Endothelial cell of umbilical vein (primary cell): ENCODE results near the gene SUSD5. TPM values are rescaled to one million over a fixed set of nuclear protein-coding genes. Genes with fewer than 3 reads are reported as not detected.

Experiments
- BruUV-seq: library from RNA; stranded (reverse); fragments of 400-500 nt; replicated peaks from 2 replicates; lab custom pipeline; 2021; lab: Mats Ljungman, UMichigan
- CTCF ChIA-PET: fragments of 300-600, 350-600 bp; sonication (Branson Sonifier 250); formaldehyde crosslinking; loops from one replicate; lab custom pipeline; 2021; ENCODE audit warnings: antibody characterized with exemption, inconsistent platforms; lab: Charles Lee
- POLR2A ChIA-PET: fragments of 300-600, 350-600 bp; sonication (Branson Sonifier 250); formaldehyde crosslinking; loops from one replicate; lab custom pipeline; 2021; ENCODE audit warnings: antibody characterized with exemption, inconsistent platforms; lab: Charles Lee
- DNase-seq: peaks from one replicate; pipeline ENCODE4 v3.0.0-alpha.2; 2011; ENCODE audit warnings: low read depth, low spot score
- FAIRE-seq: peaks from 2 replicates; lab custom pipeline; 2011; peaks lifted over from hg19 to GRCh38; lab: Jason Lieb, UNC
- H2AFZ ChIP-seq: 2 replicates; pipeline ENCODE4 v1.6.0; 2012; ENCODE audit warnings: low read depth, low read length, control low read depth, inconsistent platforms
- H3K27ac ChIP-seq: 2 replicates; pipeline ENCODE4 v1.5.1; 2011; ENCODE audit warnings: low read depth, mild to moderate bottlenecking, control low read depth, low read length, moderate library complexity; ENCODE audit not compliant: insufficient read depth
- H3K27me3 ChIP-seq, 2 experiments: 2 replicates each; pipeline versions ENCODE4 v1.6.0 to v1.6.1; 2011; ENCODE audit warnings: low read length in 2 of 2, mixed read lengths in 1 of 2; ENCODE audit not compliant: control insufficient read depth in 2 of 2, insufficient read depth in 2 of 2
- H3K36me3 ChIP-seq, 2 experiments: 2 replicates in 1 of 2; 3 replicates in 1 of 2; pipeline ENCODE4 v1.5.1; 2011; ENCODE audit warnings: low read length in 2 of 2, mild to moderate bottlenecking in 1 of 2, moderate library complexity in 1 of 2; ENCODE audit not compliant: control insufficient read depth in 2 of 2, insufficient read depth in 2 of 2; ENCODE audit errors: extremely low read depth in 1 of 2
- H3K4me1 ChIP-seq: 3 replicates; pipeline ENCODE4 v1.5.1; 2011; ENCODE audit warnings: mild to moderate bottlenecking, low read length; ENCODE audit not compliant: control insufficient read depth, insufficient read depth; ENCODE audit errors: extremely low read depth
- H3K4me2 ChIP-seq: 2 replicates; pipeline ENCODE4 v1.6.1; 2011; ENCODE audit warnings: low read length, control low read depth, mixed read lengths; ENCODE audit not compliant: insufficient read depth
- H3K4me3 ChIP-seq, 3 experiments: fragments of 200-600 bp in 1 of 3; sonication (generic), shearing (Covaris generic) in 1 of 3; replicated peaks in 1 of 3; 2 replicates each; pipeline ENCODE4 v1.5.1; 2011 to 2016; ENCODE audit warnings: control low read depth in 3 of 3, low read length in 3 of 3, mild to moderate bottlenecking in 2 of 3, inconsistent platforms in 1 of 3, low read depth in 1 of 3, moderate library complexity in 1 of 3; ENCODE audit not compliant: insufficient read depth in 1 of 3
- H3K79me2 ChIP-seq: 2 replicates; pipeline ENCODE4 v1.6.0; 2012; ENCODE audit warnings: low read length, inconsistent platforms; ENCODE audit not compliant: control insufficient read depth, insufficient read depth
- H3K9ac ChIP-seq: replicated peaks from 2 replicates; pipeline ENCODE3; 2011; ENCODE audit warnings: low read length, control low read depth; ENCODE audit not compliant: insufficient read depth; ENCODE audit errors: extremely low read depth
- H3K9me1 ChIP-seq: replicated peaks from 3 replicates; pipeline ENCODE4 v1.6.0; 2011; ENCODE audit warnings: mild to moderate bottlenecking, low read length; ENCODE audit not compliant: control insufficient read depth, insufficient read depth; ENCODE audit errors: extremely low read depth
- H3K9me3 ChIP-seq: replicated peaks from 2 replicates; pipeline ENCODE4 v1.5.1; 2012; ENCODE audit warnings: low read length, inconsistent platforms; ENCODE audit not compliant: control insufficient read depth, insufficient read depth
- H4K20me1 ChIP-seq: replicated peaks from 2 replicates; pipeline ENCODE3; 2011; ENCODE audit warnings: mild to moderate bottlenecking, low read length; ENCODE audit not compliant: control insufficient read depth, insufficient read depth; ENCODE audit errors: extremely low read depth
- CTCF ChIP-seq, 2 donors: IDR thresholded peaks; 1 replicate in 1 of 2; 2 replicates in 1 of 2; pipeline ENCODE4 v1.5.1; 2011; ENCODE audit warnings: low read length in 2 of 2, mild to moderate bottlenecking in 2 of 2, moderate library complexity in 2 of 2, control low read depth in 1 of 2, inconsistent platforms in 1 of 2, low read depth in 1 of 2; ENCODE audit not compliant: insufficient read depth in 1 of 2; ENCODE audit errors: extremely low read depth in 1 of 2
- EZH2 ChIP-seq: IDR thresholded peaks from 2 replicates; pipeline ENCODE4 v1.6.1; 2012; ENCODE audit warnings: borderline replicate concordance, low read depth, mild to moderate bottlenecking, moderate library complexity, low read length, inconsistent platforms; ENCODE audit not compliant: severe bottlenecking
- FOS ChIP-seq: IDR thresholded peaks from 2 replicates; pipeline ENCODE4 v1.6.1; 2011; ENCODE audit warnings: mild to moderate bottlenecking, low read length, moderate library complexity, borderline replicate concordance; ENCODE audit not compliant: insufficient read depth
- GATA2 ChIP-seq: IDR thresholded peaks from 2 replicates; pipeline ENCODE4 v1.7.0; 2011; ENCODE audit warnings: low read depth, mild to moderate bottlenecking, moderate library complexity, mixed read lengths, low read length; ENCODE audit not compliant: insufficient read length, insufficient read depth
- JUN ChIP-seq: IDR thresholded peaks from 2 replicates; pipeline ENCODE4 v1.6.1; 2011; ENCODE audit warnings: borderline replicate concordance, low read depth; ENCODE audit not compliant: insufficient read length, insufficient read depth
- MAX ChIP-seq: IDR thresholded peaks from 2 replicates; pipeline ENCODE4 v1.6.1; 2011; ENCODE audit not compliant: insufficient read depth, insufficient read length
- MYC ChIP-seq: IDR thresholded peaks from one replicate; pipeline ENCODE4 v1.6.1; 2011; ENCODE audit warnings: mild to moderate bottlenecking, low read depth, low read length
- POLR2A ChIP-seq: IDR thresholded peaks from 2 replicates; pipeline ENCODE4 v1.6.1; 2012; ENCODE audit warnings: low read depth, mild to moderate bottlenecking, control low read depth, low read length
- POLR2AphosphoS5 ChIP-seq: IDR thresholded peaks from 2 replicates; pipeline ENCODE4 v1.6.1; 2012; ENCODE audit warnings: low read depth, mild to moderate bottlenecking, control low read depth, low read length, moderate library complexity; ENCODE audit not compliant: insufficient read depth
- dilution Hi-C: fragments of 300-500 bp; cut with MboI; formaldehyde crosslinking; loops from one replicate; pipeline ENCODE4 v1.15.0; 2019; ENCODE audit warnings: low sequenced_read_pairs; ENCODE audit not compliant: extremely low pct_ligation_motif_present
- intact Hi-C: fragments of 100-400 bp; cut with micrococcal nuclease; formaldehyde crosslinking; loops from one replicate; pipeline ENCODE4 v1.10.0; 2022
- polyA plus RNA-seq, 4 experiments: library from polyadenylated mRNA; depleted of rRNA in 3 of 4; stranded (reverse) in 3 of 4; unstranded in 1 of 4; fragments of >200 nt; gene quantifications; 2 replicates each; pipeline versions ENCODE4 v1.2.1 to v1.2.3, GENCODE V29; 2011 to 2012; ENCODE audit warnings: missing spikeins in 1 of 4
- total RNA-seq: library from RNA; stranded (reverse); gene quantifications from 2 replicates; pipeline ENCODE4 v1.2.3, GENCODE V29; 2021

SUSD5 gene
- total and polyA plus RNA-seq, 2 donors (not counting 3 experiments of a cell fraction or from before 2014, with no cell fraction given): 7.7 to 18.8 TPM

GRCh38 chr3:33238923-33239322 lies 20.3 kb upstream of the SUSD5 start:
- FAIRE-seq: no peak
- Histone ChIP-seq H2AFZ (no peak overlapping the region), H3K4me2 (no peak overlapping the region), H3K79me2 (no peaks in the 10 kb centered on the region), H4K20me1 (no peaks in the 10 kb centered on the region), H3K27ac (no peak overlapping the region), H3K9ac (no peak overlapping the region), H3K4me1 (no peaks in the 10 kb centered on the region), H3K4me3 (no peak overlapping the region), H3K9me1 (no peaks in the 10 kb centered on the region), H3K27me3 (peaks cover 4% of the 10 kb centered on the region in 2 experiments), H3K36me3 (no peaks in the 10 kb centered on the region), H3K9me3 (no peaks in the 10 kb centered on the region)
- BruUV-seq: no TSS peak
- intact Hi-C loops: no loop called here
- POLR2A ChIA-PET: no interaction called here
- dilution Hi-C loops: no loop called here
- CTCF ChIA-PET: no interaction called here
- TF ChIP-seq CTCF (IDR thresholded peaks at IDR 0.05; ENCODE audit: extremely low read depth in 1 of 2, insufficient read depth in 1 of 2, low read depth in 1 of 2, low read length in 2 of 2) (no peak), POLR2A (no peak), GATA2 (no peak), MAX (no peak), JUN (no peak), MYC (no peak), POLR2AphosphoS5 (no peak), FOS (no peak), EZH2 (no peak)
- no peak for DNase-seq
